NCI-H2227 (cell line): ENCODE measurements around the gene SLC15A2.
"Not testable (repeated sequence)": the region's sequence is repeated elsewhere in the genome, so short reads cannot be mapped to it uniquely, and the experiment has no call there.

Source experiments
- DNase-seq: peaks from one replicate; lab custom pipeline; 2025; ENCODE audit not compliant: unreplicated experiment; lab: John Stamatoyannopoulos, UW

SLC15A2 gene

GRCh38 chr3:121894301-121894990, at the start of gene SLC15A2:
Gene SLC15A2, plus strand, starts transcription at chr3:121894401. Its CDS starts 76 bp downstream, at chr3:121894477.
- no peak for DNase-seq

GRCh38 chr3:121844892-121845291, 49.3 kb upstream of the SLC15A2 start:
- DNase-seq = no peak

- no peak for DNase-seq
These were observed 41.9 kb upstream of the SLC15A2 start for GRCh38 chr3:121852256-121852655.

- no peak for DNase-seq
These were observed 38.6 kb upstream of the SLC15A2 start for GRCh38 chr3:121855555-121855954.

- DNase-seq = not testable (repeated sequence)
These were observed 36.4 kb upstream of the SLC15A2 start for GRCh38 chr3:121857778-121858177.

GRCh38 chr3:121863247-121863646, 31.0 kb upstream of the SLC15A2 start:
- DNase-seq = not testable (repeated sequence)

GRCh38 chr3:121863801-121864200, 30.4 kb upstream of the SLC15A2 start:
- no peak for DNase-seq

GRCh38 chr3:121869736-121870135, 24.5 kb upstream of the SLC15A2 start:
- no peak for DNase-seq

GRCh38 chr3:121870717-121871116, 23.5 kb upstream of the SLC15A2 start:
- DNase-seq = no peak

GRCh38 chr3:121871430-121871829, 22.8 kb upstream of the SLC15A2 start:
- no peak for DNase-seq

GRCh38 chr3:121878411-121878810, 15.8 kb upstream of the SLC15A2 start:
- DNase-seq = no peak

- no peak for DNase-seq
These were observed 10.7 kb upstream of the SLC15A2 start for GRCh38 chr3:121883507-121883906.

GRCh38 chr3:121885386-121885785, 8.8 kb upstream of the SLC15A2 start:
- no peak for DNase-seq

- DNase-seq = no peak
These were observed 920 bp downstream of the SLC15A2 start for GRCh38 chr3:121895121-121895520.

- DNase-seq = no peak
These were observed 1.5 kb downstream of the SLC15A2 start for GRCh38 chr3:121895736-121896135.

GRCh38 chr3:121896823-121897222, 2.6 kb downstream of the SLC15A2 start:
- DNase-seq = no peak

- DNase-seq = no peak
These were observed 3.1 kb downstream of the SLC15A2 start for GRCh38 chr3:121897296-121897695.

GRCh38 chr3:121913305-121913990, 19.2 kb downstream of the SLC15A2 start:
- no peak for DNase-seq

GRCh38 chr3:121914081-121914998, 20.1 kb downstream of the SLC15A2 start:
- no peak for DNase-seq

GRCh38 chr3:121916189-121916588, 22.0 kb downstream of the SLC15A2 start:
- DNase-seq = no peak

- DNase-seq = peak; percentile 16
These were observed 24.7 kb downstream of the SLC15A2 start for GRCh38 chr3:121918779-121919483.
